ENCODE data around the gene ERAP2. TPM values are rescaled to one million over a fixed set of nuclear protein-coding genes. Genes with fewer than 3 reads are reported as not detected.

ERAP2 gene
- total RNA-seq, 4 donors from 2014 or later = 8.0 to 12.0 (median 10.0) TPM

DNA sequence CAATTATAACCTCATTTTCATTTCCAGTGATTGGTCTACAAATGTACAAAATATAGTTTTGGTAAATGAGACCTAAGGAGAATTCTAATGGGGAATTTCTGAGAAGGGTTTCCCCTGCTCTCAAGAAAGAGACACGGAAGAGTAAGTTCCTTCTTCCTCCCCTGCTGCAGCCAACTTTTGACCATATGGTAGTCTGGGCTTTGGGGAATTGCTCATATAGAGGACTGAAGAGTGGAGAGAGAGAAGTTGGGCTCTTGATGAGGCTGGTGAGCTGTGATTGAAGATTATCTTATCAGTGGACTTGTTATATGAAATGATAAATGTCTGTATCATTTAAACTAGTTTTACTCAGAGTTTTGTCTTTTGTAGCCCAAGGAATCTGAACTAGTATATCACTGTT is 55.3 kb downstream of the ERAP2 start:
- Histone ChIP-seq H3K27ac (no peak overlapping the region), H3K36me3 (no peaks in the 10 kb centered on the region), H3K27me3 (no peaks in the 10 kb centered on the region), H3K9me3 (no peaks in the 10 kb centered on the region), H3K4me3 (no peak overlapping the region), H3K4me1 (peaks cover 0 to 19% (median 8%) of the 10 kb centered on the region in 3 donors)
- TF ChIP-seq POLR2A (IDR thresholded peaks at IDR 0.05) = no peak
- TF ChIP-seq POLR2AphosphoS5 (IDR thresholded peaks at IDR 0.05) = no peak
- TF ChIP-seq EP300 (IDR thresholded peaks at IDR 0.05) = no peak
- TF ChIP-seq, protein P1, sequence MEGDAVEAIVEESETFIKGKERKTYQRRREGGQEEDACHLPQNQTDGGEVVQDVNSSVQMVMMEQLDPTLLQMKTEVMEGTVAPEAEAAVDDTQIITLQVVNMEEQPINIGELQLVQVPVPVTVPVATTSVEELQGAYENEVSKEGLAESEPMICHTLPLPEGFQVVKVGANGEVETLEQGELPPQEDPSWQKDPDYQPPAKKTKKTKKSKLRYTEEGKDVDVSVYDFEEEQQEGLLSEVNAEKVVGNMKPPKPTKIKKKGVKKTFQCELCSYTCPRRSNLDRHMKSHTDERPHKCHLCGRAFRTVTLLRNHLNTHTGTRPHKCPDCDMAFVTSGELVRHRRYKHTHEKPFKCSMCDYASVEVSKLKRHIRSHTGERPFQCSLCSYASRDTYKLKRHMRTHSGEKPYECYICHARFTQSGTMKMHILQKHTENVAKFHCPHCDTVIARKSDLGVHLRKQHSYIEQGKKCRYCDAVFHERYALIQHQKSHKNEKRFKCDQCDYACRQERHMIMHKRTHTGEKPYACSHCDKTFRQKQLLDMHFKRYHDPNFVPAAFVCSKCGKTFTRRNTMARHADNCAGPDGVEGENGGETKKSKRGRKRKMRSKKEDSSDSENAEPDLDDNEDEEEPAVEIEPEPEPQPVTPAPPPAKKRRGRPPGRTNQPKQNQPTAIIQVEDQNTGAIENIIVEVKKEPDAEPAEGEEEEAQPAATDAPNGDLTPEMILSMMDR (IDR thresholded peaks at IDR 0.05) = no peak
- 50 to 57% methylated on average over 1 of the region's 1 CpG for WGBS, 2 donors (ENCODE audit: low coverage in 1 of 2)
- no peak for ATAC-seq

DNA sequence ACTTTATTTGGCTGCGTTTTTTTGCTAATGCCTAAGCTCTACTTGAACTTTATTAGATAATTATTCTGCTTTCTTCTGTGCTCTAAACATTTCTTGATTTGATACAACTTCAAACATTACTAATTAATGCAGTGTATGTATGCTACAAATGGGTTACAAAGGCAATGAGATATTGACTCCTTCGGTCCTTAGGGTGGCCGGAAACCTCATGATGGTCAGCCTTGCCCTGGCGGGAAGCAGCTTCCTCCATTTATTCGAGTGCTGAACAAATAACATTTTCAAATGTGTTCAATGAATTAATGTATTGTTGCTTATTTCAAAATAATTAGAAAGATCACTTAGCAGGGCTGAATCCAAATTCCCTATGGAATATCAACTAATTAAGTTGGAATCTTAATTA is 55.7 kb downstream of the ERAP2 start:
- Histone ChIP-seq H3K27ac (no peak overlapping the region), H3K27me3 (no peaks in the 10 kb centered on the region), H3K4me3 (no peak overlapping the region), H3K9me3 (no peaks in the 10 kb centered on the region), H3K36me3 (no peaks in the 10 kb centered on the region), H3K4me1 (peaks cover 0 to 21% (median 8%) of the 10 kb centered on the region in 3 donors)
- 79 to 87% methylated on average over 5 of the region's 5 CpGs for WGBS, 2 donors (ENCODE audit: low coverage in 1 of 2)
- TF ChIP-seq POLR2A (IDR thresholded peaks at IDR 0.05) = no peak
- TF ChIP-seq EP300 (IDR thresholded peaks at IDR 0.05) = no peak
- TF ChIP-seq POLR2AphosphoS5 (IDR thresholded peaks at IDR 0.05) = no peak
- TF ChIP-seq, protein P1 (IDR thresholded peaks at IDR 0.05) = no peak
- ATAC-seq = no peak

DNA sequence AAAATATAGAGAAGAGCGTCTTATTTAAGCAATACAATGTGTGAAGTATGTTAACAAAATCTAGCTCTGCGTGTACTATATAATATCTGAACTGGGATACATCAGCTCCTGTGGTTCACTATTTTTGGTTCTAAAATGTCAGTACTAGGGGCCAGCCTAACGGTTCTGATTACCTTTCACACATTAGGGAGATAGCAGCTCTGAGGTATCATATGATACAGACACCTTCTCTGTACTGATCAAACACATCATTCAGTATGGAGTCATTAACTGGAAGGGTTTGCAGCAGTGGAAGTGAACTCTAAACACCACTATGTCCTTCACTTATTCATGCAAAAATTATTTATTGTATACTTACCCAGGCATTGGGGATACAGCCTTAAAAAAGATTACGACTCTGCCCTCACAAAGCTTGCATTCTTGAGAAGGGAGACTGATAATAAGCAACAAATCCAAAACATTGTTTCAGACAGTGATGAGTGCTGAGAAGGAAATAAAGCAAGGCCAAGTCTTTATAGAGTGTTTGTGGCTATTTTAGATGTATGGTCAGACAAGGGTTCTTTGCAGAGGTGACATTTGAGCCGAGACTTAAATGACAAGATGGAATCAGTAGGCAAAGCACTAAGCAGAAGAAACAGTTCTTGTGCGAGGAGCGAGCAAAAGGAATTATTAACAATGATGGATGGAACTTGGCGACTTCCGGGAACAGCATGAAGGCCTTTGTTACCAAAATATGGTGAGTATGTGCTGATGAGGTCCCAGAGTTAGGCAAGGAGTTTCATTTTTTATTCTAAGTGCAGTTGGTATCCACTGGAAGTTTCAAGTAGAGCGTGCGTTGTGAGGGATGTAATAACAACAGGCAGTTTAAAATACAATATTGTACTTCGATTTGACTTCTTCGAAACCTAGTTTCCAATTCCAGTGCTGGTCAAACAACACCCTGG is 57.7 kb downstream of the ERAP2 start:
- H3K36me3 ChIP-seq = no peaks in the 10 kb centered on the region

DNA sequence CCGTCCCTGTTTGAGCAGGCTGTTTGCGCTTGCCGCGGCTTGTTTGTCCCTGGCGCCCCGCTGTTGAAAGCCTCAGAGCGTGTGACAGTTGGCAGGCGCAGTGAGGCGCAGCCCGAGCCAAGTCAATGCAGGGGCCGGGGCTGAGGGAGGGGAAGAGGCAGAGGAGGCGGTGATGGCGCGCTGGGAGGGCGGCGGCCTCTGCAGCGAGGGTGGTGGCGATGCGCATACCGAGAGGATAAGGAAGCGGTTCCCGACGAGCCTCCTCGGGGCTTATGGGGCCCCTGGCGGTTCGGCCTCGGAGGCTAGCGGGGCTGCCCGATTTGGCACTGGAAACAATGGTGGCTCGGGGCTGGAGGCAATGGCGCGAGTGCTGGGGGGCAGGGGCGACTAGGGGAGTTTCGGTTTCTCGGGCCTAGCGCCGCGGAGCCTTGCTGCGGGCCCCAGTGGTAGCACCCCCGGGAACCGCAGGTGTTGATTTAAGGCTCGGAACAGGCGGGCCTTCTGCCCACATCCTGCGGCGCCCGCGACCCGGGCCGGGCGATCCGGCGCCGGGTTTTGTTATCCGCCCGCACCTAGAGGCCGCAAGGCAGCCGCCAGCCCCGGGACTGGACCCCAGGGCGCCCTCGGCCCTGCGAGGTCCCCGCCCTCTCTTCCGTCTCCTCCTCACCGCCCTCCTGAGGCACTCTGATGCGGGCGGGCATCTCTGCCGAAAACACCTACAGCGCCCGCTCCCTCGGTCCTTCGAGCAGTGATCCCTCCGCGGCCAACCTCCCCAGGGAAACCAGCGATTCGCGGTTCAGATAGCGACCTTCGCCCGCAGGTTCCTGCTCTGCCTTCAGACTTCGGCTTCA is 58.6 kb downstream of the ERAP2 start:
- peaks cover 0 to 50% (median 21%) of the 10 kb centered on the region in 3 donors for H3K4me1 ChIP-seq
- no peaks in the 10 kb centered on the region for H3K9me3 ChIP-seq
- ATAC-seq = peak; percentile 88
- 0% methylated on average over 7 to 29 of the region's 80 CpGs for WGBS, 2 donors (ENCODE audit: low coverage in 1 of 2)
- no peaks in the 10 kb centered on the region for H3K27me3 ChIP-seq
- peak; percentile 72 for TF ChIP-seq POLR2AphosphoS5 (IDR thresholded peaks at IDR 0.05)
- TF ChIP-seq EP300 (IDR thresholded peaks at IDR 0.05) = no peak
- TF ChIP-seq, protein P1 (IDR thresholded peaks at IDR 0.05) = peak in 3 of 4 experiments; percentile 29 to 54 (median 34)
- peak; percentile 48 to 58 for TF ChIP-seq POLR2A (IDR thresholded peaks at IDR 0.05)
- H3K4me3 ChIP-seq = peak overlapping the region; percentile 63 to 83
- H3K36me3 ChIP-seq = no peaks in the 10 kb centered on the region
- peak overlapping the region; percentile 93 to 99 (median 96) for H3K27ac ChIP-seq

More for the DNA sequence above, 57.7 kb downstream of the ERAP2 start:
- Histone ChIP-seq H3K27me3 (no peaks in the 10 kb centered on the region), H3K4me1 (peaks cover 0 to 41% (median 21%) of the 10 kb centered on the region in 3 donors), H3K9me3 (no peaks in the 10 kb centered on the region), H3K27ac (peak overlapping the region; percentile 93 to 99 (median 96)), H3K4me3 (peak overlapping the region; percentile 63 to 83)
- 7 to 11% methylated on average over 12 to 13 of the region's 13 CpGs for WGBS, 2 donors (ENCODE audit: low coverage in 1 of 2)
- TF ChIP-seq POLR2A (IDR thresholded peaks at IDR 0.05) = no peak
- TF ChIP-seq, protein P1 (IDR thresholded peaks at IDR 0.05) = no peak
- no peak for TF ChIP-seq EP300 (IDR thresholded peaks at IDR 0.05)
- TF ChIP-seq POLR2AphosphoS5 (IDR thresholded peaks at IDR 0.05) = peak; percentile 34
- no peak for ATAC-seq
